GM23248 (cell line): ENCODE data around the gene ACP6. TPM values are rescaled to one million over a fixed set of nuclear protein-coding genes. Genes with fewer than 3 reads are reported as not detected.
"Not testable (repeated sequence)": the region's sequence is repeated elsewhere in the genome, so short reads cannot be mapped to it uniquely, and the experiment has no call there.

Experiments used
- DNase-seq: peaks from one replicate; pipeline ENCODE4 v3.0.0-alpha.2; 2015
- H2AFZ ChIP-seq: fragments of 200-600 bp; sonication (generic); 2 replicates; pipeline ENCODE4 v1.6.1; 2016; ENCODE audit warnings: antibody characterized with exemption
- H3F3A ChIP-seq: fragments of 200-600 bp; sonication (generic); 2 replicates; pipeline ENCODE4 v1.6.1; 2016; ENCODE audit warnings: mild to moderate bottlenecking, antibody characterized with exemption, mixed run types; ENCODE audit not compliant: insufficient read depth
- H3K27ac ChIP-seq: fragments of 200-600 bp; sonication (generic); 2 replicates; pipeline ENCODE4 v1.5.1; 2016; ENCODE audit warnings: mild to moderate bottlenecking
- H3K27me3 ChIP-seq: fragments of 200-600 bp; sonication (generic); replicated peaks from 2 replicates; pipeline ENCODE4 v1.6.1; 2016; ENCODE audit warnings: mild to moderate bottlenecking; ENCODE audit not compliant: insufficient read depth
- H3K36me3 ChIP-seq: fragments of 200-600 bp; sonication (generic); 2 replicates; pipeline ENCODE4 v1.6.1; 2016; ENCODE audit warnings: low read depth, mild to moderate bottlenecking
- H3K4me1 ChIP-seq: fragments of 200-600 bp; sonication (generic); 2 replicates; pipeline ENCODE4 v1.6.1; 2016; ENCODE audit warnings: mild to moderate bottlenecking; ENCODE audit not compliant: insufficient read depth
- H3K4me2 ChIP-seq: fragments of 200-600 bp; sonication (generic); one replicate; pipeline ENCODE4 v1.6.1; 2016; ENCODE audit warnings: mild to moderate bottlenecking; ENCODE audit not compliant: unreplicated experiment
- H3K4me3 ChIP-seq: fragments of 200-600 bp; sonication (generic); 2 replicates; pipeline ENCODE4 v1.5.1; 2016; ENCODE audit warnings: mild to moderate bottlenecking
- H3K79me2 ChIP-seq: fragments of 200-600 bp; sonication (generic); 2 replicates; pipeline ENCODE4 v1.6.1; 2016; ENCODE audit warnings: mild to moderate bottlenecking; ENCODE audit not compliant: insufficient read depth
- H3K9ac ChIP-seq: fragments of 200-600 bp; sonication (generic); 2 replicates; pipeline ENCODE4 v1.6.1; 2016; ENCODE audit warnings: mild to moderate bottlenecking
- H3K9me2 ChIP-seq: fragments of 200-600 bp; sonication (generic); 2 replicates; pipeline ENCODE4 v1.6.1; 2016; ENCODE audit warnings: mixed run types, mild to moderate bottlenecking, moderate library complexity; ENCODE audit not compliant: insufficient read depth
- H3K9me3 ChIP-seq: fragments of 200-600 bp; sonication (generic); one replicate; pipeline ENCODE4 v1.6.1; 2017; ENCODE audit warnings: low read depth
- H4K20me1 ChIP-seq: fragments of 200-600 bp; sonication (generic); 2 replicates; pipeline ENCODE4 v1.6.0; 2016; ENCODE audit not compliant: insufficient read depth
- EZH2 ChIP-seq: fragments of 200-600 bp; sonication (generic); IDR thresholded peaks from 2 replicates; pipeline ENCODE4 v1.6.1; 2018; ENCODE audit warnings: antibody characterized with exemption, mild to moderate bottlenecking; ENCODE audit not compliant: insufficient read depth, poor library complexity, severe bottlenecking
- EZH2phosphoT487 ChIP-seq: fragments of 200-600 bp; sonication (generic); IDR thresholded peaks from 2 replicates; pipeline ENCODE4 v1.6.1; 2018; ENCODE audit warnings: antibody characterized with exemption, moderate library complexity, mild to moderate bottlenecking, low read depth; ENCODE audit not compliant: insufficient read depth
- WGBS, 2 experiments: methylation state at CpG; one replicate each; pipeline ENCODE4 v1.1.6; 2015 to 2017; ENCODE audit warnings: low lambda C conversion rate in 2 of 2, low coverage in 1 of 2; ENCODE audit errors: missing lambda C conversion rate in 2 of 2; 5-methylcytosine and 5-hydroxymethylcytosine counted together
- in situ Hi-C: fragments of 300-500 bp; cut with MboI; formaldehyde crosslinking; loops from 2 replicates; pipeline ENCODE4 v1.15.0; 2020
- polyA plus RNA-seq: library from polyadenylated mRNA; unstranded; fragments of >200 nt; fragmentation: Nextera tagmentation; extraction: Ambion mirVana; gene quantifications from 2 replicates; pipeline ENCODE4 v1.2.1, GENCODE V29; 2016
- total RNA-seq: library from RNA; depleted of rRNA; stranded (reverse); fragments of >200 nt; shearing (Covaris generic); gene quantifications from 2 replicates; pipeline ENCODE4 v1.2.3, GENCODE V29; 2014

ACP6 gene
- total and polyA plus RNA-seq, 2 experiments from 2014 or later: 9.1 to 11.0 TPM

DNA sequence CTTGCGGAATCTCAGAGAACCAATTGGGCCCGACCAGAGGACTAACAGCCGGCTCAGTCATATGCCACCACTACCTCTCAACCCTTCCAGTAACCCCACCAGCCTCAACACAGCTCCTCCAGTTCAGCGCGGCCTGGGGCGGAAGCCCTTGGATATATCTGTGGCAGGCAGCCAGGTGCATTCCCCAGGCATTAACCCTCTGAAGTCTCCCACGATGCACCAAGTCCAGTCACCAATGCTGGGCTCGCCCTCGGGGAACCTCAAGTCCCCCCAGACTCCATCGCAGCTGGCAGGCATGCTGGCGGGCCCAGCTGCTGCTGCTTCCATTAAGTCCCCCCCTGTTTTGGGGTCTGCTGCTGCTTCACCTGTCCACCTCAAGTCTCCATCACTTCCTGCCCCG lies 49.8 kb downstream of the ACP6 start:
- H3K9ac ChIP-seq: no peak overlapping the region
- TF ChIP-seq EZH2phosphoT487: no peak
- TF ChIP-seq EZH2: no peak
- H3K9me2 ChIP-seq: no peaks in the 10 kb centered on the region
- H3K79me2 ChIP-seq: no peaks in the 10 kb centered on the region
- H2AFZ ChIP-seq: no peak overlapping the region
- no peaks in the 10 kb centered on the region for H3K27me3 ChIP-seq
- no peak overlapping the region for H3K27ac ChIP-seq
- no peaks in the 10 kb centered on the region for H3K9me3 ChIP-seq
- H3F3A ChIP-seq: no peaks in the 10 kb centered on the region
- 96 to 98% methylated on average over 12 of the region's 12 CpGs for WGBS, 2 experiments
- in situ Hi-C loops: loop anchor here (10.0 kb wide), 1 partner anchor 126 kb away; no protein-coding TSS in a partner anchor
- DNase-seq: no peak
- H3K4me3 ChIP-seq: no peak overlapping the region
- no peaks in the 10 kb centered on the region for H3K4me1 ChIP-seq
- no peak overlapping the region for H3K4me2 ChIP-seq
- no peaks in the 10 kb centered on the region for H4K20me1 ChIP-seq
- H3K36me3 ChIP-seq: no peaks in the 10 kb centered on the region; the same call in 1 of the 2 replicates

DNA sequence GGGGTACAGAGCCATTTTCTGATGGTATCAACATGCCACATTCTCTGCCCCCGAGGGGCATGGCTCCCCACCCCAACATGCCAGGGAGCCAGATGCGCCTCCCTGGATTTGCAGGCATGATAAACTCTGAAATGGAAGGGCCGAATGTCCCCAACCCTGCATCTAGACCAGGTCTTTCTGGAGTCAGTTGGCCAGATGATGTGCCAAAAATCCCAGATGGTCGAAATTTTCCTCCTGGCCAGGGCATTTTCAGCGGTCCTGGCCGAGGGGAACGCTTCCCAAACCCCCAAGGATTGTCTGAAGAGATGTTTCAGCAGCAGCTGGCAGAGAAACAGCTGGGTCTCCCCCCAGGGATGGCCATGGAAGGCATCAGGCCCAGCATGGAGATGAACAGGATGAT lies 50.6 kb downstream of the ACP6 start:
- Histone ChIP-seq H2AFZ (no peak overlapping the region), H3K9ac (no peak overlapping the region), H3K9me3 (no peaks in the 10 kb centered on the region), H3K4me2 (no peak overlapping the region), H3K9me2 (no peaks in the 10 kb centered on the region), H3K79me2 (no peaks in the 10 kb centered on the region), H4K20me1 (no peaks in the 10 kb centered on the region), H3K4me1 (no peaks in the 10 kb centered on the region), H3F3A (no peaks in the 10 kb centered on the region), H3K4me3 (no peak overlapping the region), H3K36me3 (no peaks in the 10 kb centered on the region; the same call in 1 of the 2 replicates), H3K27me3 (no peaks in the 10 kb centered on the region), H3K27ac (no peak overlapping the region)
- TF ChIP-seq EZH2phosphoT487 (no peak), EZH2 (no peak)
- DNase-seq: no peak
- 96 to 99% methylated on average over 7 of the region's 7 CpGs for WGBS, 2 experiments
- in situ Hi-C loops: loop anchor here (10.0 kb wide), 1 partner anchor 125 kb away; no protein-coding TSS in a partner anchor

GRCh38 chr1:147618771-147619170 lies 51.6 kb downstream of the ACP6 start:
- Histone ChIP-seq H2AFZ (no peak overlapping the region), H3K4me2 (no peak overlapping the region), H3K9ac (no peak overlapping the region), H3K9me3 (no peaks in the 10 kb centered on the region), H3F3A (no peaks in the 10 kb centered on the region), H3K9me2 (no peaks in the 10 kb centered on the region), H4K20me1 (no peaks in the 10 kb centered on the region), H3K36me3 (no peaks in the 10 kb centered on the region; the same call in 1 of the 2 replicates), H3K4me1 (no peaks in the 10 kb centered on the region), H3K4me3 (no peak overlapping the region), H3K27ac (no peak overlapping the region), H3K79me2 (no peaks in the 10 kb centered on the region), H3K27me3 (no peaks in the 10 kb centered on the region)
- WGBS, 2 experiments: 96 to 98% methylated on average over 8 of the region's 8 CpGs
- TF ChIP-seq EZH2 (no peak), EZH2phosphoT487 (no peak)
- no peak for DNase-seq
- in situ Hi-C loops: no loop called here

GRCh38 chr1:147618077-147618569 lies 52.2 kb downstream of the ACP6 start:
- Histone ChIP-seq H2AFZ (no peak overlapping the region), H3F3A (no peaks in the 10 kb centered on the region), H3K4me3 (no peak overlapping the region), H3K36me3 (no peaks in the 10 kb centered on the region; the same call in 1 of the 2 replicates), H3K4me1 (no peaks in the 10 kb centered on the region), H3K27ac (no peak overlapping the region), H3K79me2 (no peaks in the 10 kb centered on the region), H3K9me3 (no peaks in the 10 kb centered on the region), H4K20me1 (no peaks in the 10 kb centered on the region), H3K27me3 (no peaks in the 10 kb centered on the region), H3K9me2 (no peaks in the 10 kb centered on the region), H3K9ac (no peak overlapping the region), H3K4me2 (no peak overlapping the region)
- TF ChIP-seq EZH2 (no peak), EZH2phosphoT487 (no peak)
- WGBS, 2 experiments: 71 to 81% methylated on average over 4 of the region's 4 CpGs
- DNase-seq: no peak
- in situ Hi-C loops: no loop called here

- 91 to 99% methylated on average over 4 of the region's 4 CpGs for WGBS, 2 experiments
- H3K79me2 ChIP-seq, H3K9ac ChIP-seq, H3K9me2 ChIP-seq, H3K9me3 ChIP-seq, H3F3A ChIP-seq, H3K4me2 ChIP-seq, DNase-seq, H3K4me1 ChIP-seq, in situ Hi-C loops, H2AFZ ChIP-seq, H3K36me3 ChIP-seq, H4K20me1 ChIP-seq, H3K27me3 ChIP-seq, H3K4me3 ChIP-seq, H3K27ac ChIP-seq: not testable (repeated sequence)
Observed at GRCh38 chr1:147614966-147615365, 55.4 kb downstream of the ACP6 start.
